Body of pancreas (tissue), 4 donors: ENCODE data around the gene FST. TPM values are rescaled to one million over a fixed set of nuclear protein-coding genes. Genes with fewer than 3 reads are reported as not detected.

Experiments
- ATAC-seq: fragments of 150-250 bp; one replicate; pipeline ENCODE4 v1.9.1; 2016
- DNase-seq, 4 donors: peaks; one replicate each; pipeline ENCODE4 v3.0.0-alpha.2; 2019
- H3K27ac ChIP-seq, 4 donors: fragments of 200-600 bp; sonication (generic); 1 replicate in 3 of 4; 2 replicates in 1 of 4; pipeline versions ENCODE4 v1.5.1 to v1.6.1; 2016 to 2019; ENCODE audit warnings: mild to moderate bottlenecking in 1 of 4, mixed read lengths in 1 of 4, moderate library complexity in 1 of 4
- H3K27me3 ChIP-seq, 2 donors: fragments of 200-600 bp; sonication (generic); one replicate each; pipeline ENCODE4 v1.6.0; 2016; ENCODE audit warnings: mild to moderate bottlenecking in 1 of 2
- H3K36me3 ChIP-seq, 2 donors: fragments of 200-600 bp; sonication (generic); replicated peaks in 1 of 2; 2 replicates each; pipeline ENCODE4 v1.5.1; 2016; ENCODE audit warnings: low read depth in 2 of 2; ENCODE audit not compliant: insufficient read depth in 1 of 2
- H3K4me1 ChIP-seq: fragments of 200-600 bp; sonication (generic); one replicate; pipeline ENCODE4 v1.6.0; 2016
- H3K4me3 ChIP-seq, 2 donors: fragments of 200-600 bp; sonication (generic); 1 replicate in 1 of 2; 2 replicates in 1 of 2; pipeline ENCODE4 v1.5.1; 2016 to 2019
- H3K9me3 ChIP-seq, 3 donors: fragments of 200-600 bp; sonication (generic); 1 replicate in 2 of 3; 2 replicates in 1 of 3; pipeline ENCODE4 v1.5.1; 2016
- POLR2A ChIP-seq, 3 donors: fragments of 450-650 bp; IDR thresholded peaks; one replicate each; pipeline ENCODE4 v1.6.1; 2016; ENCODE audit warnings: antibody characterized with exemption in 3 of 3, mild to moderate bottlenecking in 2 of 3
- WGBS, 2 donors: methylation state at CpG; one replicate each; pipeline ENCODE4 v1.1.5; 2017; 5-methylcytosine and 5-hydroxymethylcytosine counted together
- intact Hi-C: fragments of 100-400 bp; cut with DNase I; formaldehyde crosslinking; loops from one replicate; pipeline ENCODE4 v1.15.1; 2023
- total RNA-seq, 2 donors: library from RNA; depleted of rRNA; stranded (reverse); fragments of >200 nt; gene quantifications; one replicate each; pipeline ENCODE4 v1.1.0, GENCODE V29; 2016
- TF ChIP-seq, protein P1 (sequence below), 7 experiments: fragments of 450-650 bp in 4 of 7; fragments of 200-600 bp in 3 of 7; sonication (generic) in 3 of 7; IDR thresholded peaks; one replicate each; pipeline ENCODE4 v1.5.1; 2016 to 2019; ENCODE audit warnings: antibody characterized with exemption in 7 of 7

Gene FST
- total RNA-seq, 2 donors from 2014 or later, result 0.52 to 0.99 TPM

DNA sequence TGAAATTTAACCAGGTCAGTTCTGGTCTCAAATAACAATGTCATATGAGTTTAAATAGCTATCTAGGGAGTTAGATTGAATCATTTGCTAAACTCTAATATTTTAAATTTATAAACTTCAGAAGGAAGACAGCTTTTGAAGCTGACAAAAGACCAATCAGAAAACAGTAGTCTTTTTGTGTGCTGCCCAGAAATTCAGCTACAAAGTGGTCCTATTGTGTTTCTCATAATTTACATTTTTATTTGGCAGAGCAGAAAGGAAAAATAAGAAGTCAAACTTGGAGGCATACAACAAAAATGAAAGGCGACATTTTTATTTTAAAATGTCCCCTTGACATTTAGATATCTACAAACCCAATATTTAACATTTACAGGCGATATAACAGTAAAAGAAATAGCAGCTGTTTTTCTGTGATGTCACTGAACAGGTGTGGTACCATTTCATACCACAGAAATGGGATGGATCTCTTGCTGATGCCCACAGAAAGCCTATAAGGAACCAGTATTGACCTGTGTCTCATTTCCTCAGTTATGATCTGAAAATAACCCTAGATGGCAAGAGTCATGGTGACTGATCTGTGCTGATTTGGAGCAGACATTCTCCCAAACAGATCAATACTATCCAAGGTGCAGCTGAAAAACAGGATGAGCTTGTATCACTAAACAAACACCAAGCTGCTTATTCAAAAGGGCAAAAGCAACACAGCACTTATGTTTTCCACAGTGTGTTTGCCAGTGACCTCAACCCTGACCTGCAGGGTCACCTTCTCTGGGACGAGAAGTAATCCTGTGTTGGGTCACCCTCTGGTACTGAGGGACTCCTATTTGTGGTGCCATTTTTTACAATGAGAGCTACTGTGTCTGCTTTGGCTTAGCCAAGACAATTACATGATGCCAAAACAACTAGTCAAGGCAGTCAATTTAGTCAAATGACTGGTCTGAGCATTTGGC lies 3.6 kb upstream of the FST start:
- no peak for ATAC-seq
- 40 to 45% methylated on average over 3 of the region's 3 CpGs for WGBS, 2 donors
- Histone ChIP-seq H3K27me3 (no peaks in the 10 kb centered on the region), H3K9me3 (no peaks in the 10 kb centered on the region), H3K36me3 (no peaks in the 10 kb centered on the region), H3K27ac (no peak overlapping the region), H3K4me3 (no peak overlapping the region), H3K4me1 (peaks cover 10% of the 10 kb centered on the region)
- no peak for TF ChIP-seq POLR2A (IDR thresholded peaks at IDR 0.05)
- TF ChIP-seq, protein P1, sequence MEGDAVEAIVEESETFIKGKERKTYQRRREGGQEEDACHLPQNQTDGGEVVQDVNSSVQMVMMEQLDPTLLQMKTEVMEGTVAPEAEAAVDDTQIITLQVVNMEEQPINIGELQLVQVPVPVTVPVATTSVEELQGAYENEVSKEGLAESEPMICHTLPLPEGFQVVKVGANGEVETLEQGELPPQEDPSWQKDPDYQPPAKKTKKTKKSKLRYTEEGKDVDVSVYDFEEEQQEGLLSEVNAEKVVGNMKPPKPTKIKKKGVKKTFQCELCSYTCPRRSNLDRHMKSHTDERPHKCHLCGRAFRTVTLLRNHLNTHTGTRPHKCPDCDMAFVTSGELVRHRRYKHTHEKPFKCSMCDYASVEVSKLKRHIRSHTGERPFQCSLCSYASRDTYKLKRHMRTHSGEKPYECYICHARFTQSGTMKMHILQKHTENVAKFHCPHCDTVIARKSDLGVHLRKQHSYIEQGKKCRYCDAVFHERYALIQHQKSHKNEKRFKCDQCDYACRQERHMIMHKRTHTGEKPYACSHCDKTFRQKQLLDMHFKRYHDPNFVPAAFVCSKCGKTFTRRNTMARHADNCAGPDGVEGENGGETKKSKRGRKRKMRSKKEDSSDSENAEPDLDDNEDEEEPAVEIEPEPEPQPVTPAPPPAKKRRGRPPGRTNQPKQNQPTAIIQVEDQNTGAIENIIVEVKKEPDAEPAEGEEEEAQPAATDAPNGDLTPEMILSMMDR (IDR thresholded peaks at IDR 0.05), result no peak
- intact Hi-C loops, result no loop called here
- DNase-seq, result no peak

GRCh38 chr5:53478411-53479044 lies 1.9 kb upstream of the FST start:
- peaks cover 12% of the 10 kb centered on the region for H3K4me1 ChIP-seq
- no peak overlapping the region for H3K4me3 ChIP-seq
- H3K36me3 ChIP-seq, result no peaks in the 10 kb centered on the region
- 1% methylated on average over 24 to 26 of the region's 26 CpGs for WGBS, 2 donors
- TF ChIP-seq POLR2A (IDR thresholded peaks at IDR 0.05), result no peak
- TF ChIP-seq, protein P1 (IDR thresholded peaks at IDR 0.05), result peak in 6 of 7 experiments; percentile 31 to 80 (median 58)
- H3K27me3 ChIP-seq, result no peaks in the 10 kb centered on the region
- intact Hi-C loops, result no loop called here
- DNase-seq, result peak; percentile 27 to 37 (median 30)
- H3K9me3 ChIP-seq, result no peaks in the 10 kb centered on the region
- ATAC-seq, result no peak
- no peak overlapping the region for H3K27ac ChIP-seq

DNA sequence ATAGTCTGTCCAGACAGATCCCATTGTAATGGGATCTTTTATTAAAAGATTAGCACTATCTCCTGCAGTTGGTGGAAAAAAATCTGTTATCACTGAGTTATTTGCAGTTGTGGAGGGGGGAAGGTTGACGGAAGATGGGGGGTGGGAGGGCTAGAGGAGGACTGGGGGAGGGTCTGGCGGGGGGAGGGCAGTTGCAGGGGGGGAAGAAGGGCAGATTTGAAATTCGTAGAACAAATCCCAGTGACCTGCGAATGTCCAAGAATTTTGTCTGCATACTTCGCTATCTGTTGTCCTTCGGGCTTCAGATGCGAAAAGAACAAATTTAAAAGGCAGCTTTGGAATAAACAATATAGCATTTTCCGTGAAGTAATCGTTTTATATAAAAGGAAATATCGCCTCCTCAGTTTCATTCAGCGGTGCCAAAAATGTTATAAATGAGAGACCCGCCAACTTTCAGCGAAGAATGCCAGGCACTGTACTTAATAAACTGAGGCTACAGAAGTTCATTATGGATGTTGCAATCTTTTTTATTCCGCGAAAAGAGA lies 1.3 kb upstream of the FST start:
- 1% methylated on average over 15 of the region's 15 CpGs for WGBS, 2 donors
- no peak for ATAC-seq
- no peak for TF ChIP-seq POLR2A (IDR thresholded peaks at IDR 0.05)
- TF ChIP-seq, protein P1 (IDR thresholded peaks at IDR 0.05), result no peak
- no peaks in the 10 kb centered on the region for H3K9me3 ChIP-seq
- H3K27me3 ChIP-seq, result no peaks in the 10 kb centered on the region
- H3K27ac ChIP-seq, result peak overlapping the region in 2 of 4 donors; percentile 6 to 21
- H3K4me3 ChIP-seq, result peak overlapping the region; percentile 21 to 48
- no peak for DNase-seq
- H3K4me1 ChIP-seq, result peaks cover 12% of the 10 kb centered on the region
- intact Hi-C loops, result no loop called here
- H3K36me3 ChIP-seq, result no peaks in the 10 kb centered on the region

DNA sequence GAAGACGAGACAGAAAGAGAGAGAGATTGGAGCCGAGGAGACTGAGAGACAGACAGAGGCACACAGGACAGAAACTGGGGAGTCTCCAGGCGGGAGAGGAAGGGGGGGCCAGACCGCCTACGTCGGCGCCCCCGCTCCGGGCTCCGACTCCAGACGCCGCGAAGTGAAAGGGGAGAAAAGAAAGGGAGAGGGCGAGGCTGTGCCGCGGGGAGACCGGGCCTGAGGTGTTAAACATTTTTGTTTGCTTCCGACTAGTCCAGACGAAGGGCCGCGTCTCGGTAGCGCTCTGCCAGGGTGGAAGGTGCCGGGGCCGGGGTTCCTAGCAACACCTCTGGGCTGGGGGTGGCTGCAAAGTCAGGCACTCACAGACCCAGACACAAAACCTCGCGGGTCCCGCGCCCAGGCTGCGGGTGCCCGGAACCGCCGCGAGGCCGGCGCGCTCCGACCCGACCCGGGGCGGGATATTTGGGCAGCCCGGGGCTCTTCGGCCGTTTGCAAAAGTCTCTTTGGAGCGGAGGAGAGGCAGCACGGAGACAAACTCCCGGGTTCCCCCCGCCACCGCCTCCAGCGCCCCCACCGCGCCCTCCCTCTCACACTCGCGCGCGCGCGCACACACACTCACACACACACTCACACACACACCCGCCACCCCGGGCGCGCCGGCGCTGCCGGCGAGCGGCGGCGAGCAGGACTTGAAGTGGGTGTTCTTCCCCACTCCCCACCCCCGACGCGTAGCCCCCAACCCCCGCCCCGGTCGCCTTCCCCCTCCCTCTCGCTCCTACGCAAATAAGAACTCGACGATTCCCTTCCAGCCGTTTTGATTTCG lies 626 bp upstream of the FST start:
- Histone ChIP-seq H3K27me3 (no peaks in the 10 kb centered on the region), H3K4me1 (peaks cover 12% of the 10 kb centered on the region), H3K4me3 (peak overlapping the region; percentile 21 to 48), H3K36me3 (no peaks in the 10 kb centered on the region), H3K9me3 (no peaks in the 10 kb centered on the region), H3K27ac (peak overlapping the region in 2 of 4 donors; percentile 6 to 21)
- 0 to 1% methylated on average over 17 to 63 of the region's 81 CpGs for WGBS, 2 donors
- intact Hi-C loops, result loop anchor here (10.0 kb wide), 1 partner anchor 735 kb away; no protein-coding TSS in a partner anchor
- ATAC-seq (peak; percentile 28), DNase-seq (peak; percentile 27 to 47 (median 32))
- peak in 1 of 3 donors; percentile 13 for TF ChIP-seq POLR2A (IDR thresholded peaks at IDR 0.05)
- TF ChIP-seq, protein P1 (IDR thresholded peaks at IDR 0.05), result no peak
